Suprapubic skin (tissue), 3 donors: ENCODE data around the gene UBTD2.

Experiments used
- POLR2A ChIP-seq, 2 donors: fragments of 450-650 bp; IDR thresholded peaks; one replicate each; pipeline ENCODE4 v1.6.1; 2017; ENCODE audit warnings: antibody characterized with exemption in 2 of 2, mild to moderate bottlenecking in 2 of 2, moderate library complexity in 2 of 2
- TF ChIP-seq, protein P1 (sequence below), 2 donors: fragments of 200-600 bp in 1 of 2; fragments of 450-650 bp in 1 of 2; sonication (generic) in 1 of 2; IDR thresholded peaks; one replicate each; pipeline ENCODE4 v1.5.1; 2016 to 2019; ENCODE audit warnings: antibody characterized with exemption in 2 of 2, mild to moderate bottlenecking in 1 of 2, moderate library complexity in 1 of 2

DNA sequence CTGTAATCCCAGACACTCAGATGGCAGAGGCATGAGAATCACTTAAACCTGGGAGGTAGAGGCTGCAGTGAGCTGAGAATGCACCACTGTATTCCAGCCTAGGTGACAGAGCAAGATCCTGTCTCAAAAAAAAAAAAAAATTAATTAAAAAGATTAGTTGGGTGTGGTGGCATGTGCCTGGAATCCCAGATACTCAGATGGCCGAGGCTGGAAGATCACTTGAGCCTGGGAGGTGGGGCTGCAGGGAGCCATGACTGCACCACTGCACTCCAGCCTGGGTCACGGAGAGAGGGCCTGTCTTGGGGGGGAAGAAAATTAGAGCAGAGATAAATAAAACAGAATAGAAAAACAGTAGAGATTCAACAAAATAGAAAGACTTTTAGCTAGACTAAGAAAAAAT, 34.9 kb downstream of the UBTD2 start:
- TF ChIP-seq, protein P1, sequence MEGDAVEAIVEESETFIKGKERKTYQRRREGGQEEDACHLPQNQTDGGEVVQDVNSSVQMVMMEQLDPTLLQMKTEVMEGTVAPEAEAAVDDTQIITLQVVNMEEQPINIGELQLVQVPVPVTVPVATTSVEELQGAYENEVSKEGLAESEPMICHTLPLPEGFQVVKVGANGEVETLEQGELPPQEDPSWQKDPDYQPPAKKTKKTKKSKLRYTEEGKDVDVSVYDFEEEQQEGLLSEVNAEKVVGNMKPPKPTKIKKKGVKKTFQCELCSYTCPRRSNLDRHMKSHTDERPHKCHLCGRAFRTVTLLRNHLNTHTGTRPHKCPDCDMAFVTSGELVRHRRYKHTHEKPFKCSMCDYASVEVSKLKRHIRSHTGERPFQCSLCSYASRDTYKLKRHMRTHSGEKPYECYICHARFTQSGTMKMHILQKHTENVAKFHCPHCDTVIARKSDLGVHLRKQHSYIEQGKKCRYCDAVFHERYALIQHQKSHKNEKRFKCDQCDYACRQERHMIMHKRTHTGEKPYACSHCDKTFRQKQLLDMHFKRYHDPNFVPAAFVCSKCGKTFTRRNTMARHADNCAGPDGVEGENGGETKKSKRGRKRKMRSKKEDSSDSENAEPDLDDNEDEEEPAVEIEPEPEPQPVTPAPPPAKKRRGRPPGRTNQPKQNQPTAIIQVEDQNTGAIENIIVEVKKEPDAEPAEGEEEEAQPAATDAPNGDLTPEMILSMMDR (IDR thresholded peaks at IDR 0.05), result no peak
- TF ChIP-seq POLR2A (IDR thresholded peaks at IDR 0.05), result no peak
